Measurements from ENCODE around the gene ITPR1.

GRCh38 chr3:4696266-4696665, 203.1 kb downstream of the ITPR1 start:
- no peak for TF ChIP-seq POLR2A (IDR thresholded peaks at IDR 0.05)
- TF ChIP-seq CTCF (IDR thresholded peaks at IDR 0.05), result no peak

Data from heart left ventricle (tissue), 13 donors.